Stimulated activated CD8-positive, alpha-beta memory T cell treated with anti-CD3 and anti-CD28 coated beads, Interleukin-7, amount 100 ng/mL, for 1 hour (primary cell): ENCODE results near the gene SRGAP2B.
"Not testable (repeated sequence)": the region's sequence is repeated elsewhere in the genome, so short reads cannot be mapped to it uniquely, and the experiment has no call there.

Experiments used
- DNase-seq, 2 donors: peaks; one replicate each; pipeline ENCODE4 v3.0.0-alpha.2; 2020; ENCODE audit warnings: low read depth in 2 of 2

The SRGAP2B gene

GRCh38 chr1:145095284-145096057 is at the start of gene SRGAP2B, which contains the start of gene FAM72D:
Gene SRGAP2B (minus strand): TSS chr1:145095328. CDS start chr1:145092901, 2,427 bp downstream.
Gene FAM72D (plus strand): TSS chr1:145095974. CDS start chr1:145096848, 874 bp downstream.
- DNase-seq: not testable (repeated sequence)

- DNase-seq: not testable (repeated sequence)
These were observed 49.3 kb upstream of the SRGAP2B start for GRCh38 chr1:145144264-145144913.

GRCh38 chr1:145140549-145140948 is 45.4 kb upstream of the SRGAP2B start:
- not testable (repeated sequence) for DNase-seq

GRCh38 chr1:145134476-145134875 is 39.3 kb upstream of the SRGAP2B start:
- not testable (repeated sequence) for DNase-seq

GRCh38 chr1:145128697-145129469 is 33.8 kb upstream of the SRGAP2B start:
- not testable (repeated sequence) for DNase-seq

GRCh38 chr1:145127144-145127543 is 32.0 kb upstream of the SRGAP2B start:
- not testable (repeated sequence) for DNase-seq

GRCh38 chr1:145125112-145125511 is 30.0 kb upstream of the SRGAP2B start:
- DNase-seq: not testable (repeated sequence)

- not testable (repeated sequence) for DNase-seq
These were observed 29.0 kb upstream of the SRGAP2B start for GRCh38 chr1:145123992-145124641.

GRCh38 chr1:145123062-145123395 is 27.9 kb upstream of the SRGAP2B start:
- DNase-seq: not testable (repeated sequence)

- not testable (repeated sequence) for DNase-seq
These were observed 27.4 kb upstream of the SRGAP2B start for GRCh38 chr1:145122344-145123061.

- DNase-seq: not testable (repeated sequence)
These were observed 24.7 kb upstream of the SRGAP2B start for GRCh38 chr1:145119842-145120241.

- not testable (repeated sequence) for DNase-seq
These were observed 20.7 kb upstream of the SRGAP2B start for GRCh38 chr1:145115587-145116493.

- DNase-seq: not testable (repeated sequence)
These were observed 19.5 kb upstream of the SRGAP2B start for GRCh38 chr1:145114560-145115057.

- not testable (repeated sequence) for DNase-seq
These were observed 17.6 kb upstream of the SRGAP2B start for GRCh38 chr1:145112703-145113102.

- not testable (repeated sequence) for DNase-seq
These were observed 16.5 kb upstream of the SRGAP2B start for GRCh38 chr1:145111674-145112073.

- DNase-seq: not testable (repeated sequence)
These were observed 8.2 kb upstream of the SRGAP2B start for GRCh38 chr1:145103294-145103693.

- not testable (repeated sequence) for DNase-seq
These were observed 6.6 kb upstream of the SRGAP2B start for GRCh38 chr1:145101725-145102124.

GRCh38 chr1:145094655-145095211 is 395 bp downstream of the SRGAP2B start:
- DNase-seq: not testable (repeated sequence)

GRCh38 chr1:145093517-145094149 is 1.5 kb downstream of the SRGAP2B start:
- not testable (repeated sequence) for DNase-seq
